ENCODE data around the gene MRPS27.

DNA sequence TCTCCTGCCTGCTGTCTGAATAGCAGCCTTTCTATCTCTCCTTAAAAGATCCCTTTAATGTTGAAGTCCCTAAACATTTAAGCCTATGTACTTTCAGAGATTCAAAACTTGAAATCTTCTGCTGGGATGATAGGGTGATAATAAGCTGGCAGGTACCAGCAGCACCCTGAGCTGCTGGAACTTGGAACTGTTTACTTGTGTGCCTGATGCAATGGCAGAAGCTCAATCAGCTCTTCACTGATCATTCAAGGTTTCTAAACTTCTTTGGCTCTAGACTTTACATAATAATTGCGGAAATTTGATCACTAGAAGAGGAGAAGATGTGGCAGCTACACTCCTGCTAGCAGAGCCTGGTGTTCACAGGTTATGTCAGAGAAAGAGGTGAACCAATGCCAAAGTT lies 27.6 kb downstream of the MRPS27 start:
- TF ChIP-seq CTCF (IDR thresholded peaks at IDR 0.05) = no peak
- TF ChIP-seq POLR2A (IDR thresholded peaks at IDR 0.05) = no peak
